ENCODE measurements around the gene VPS37B.

Gene VPS37B

DNA sequence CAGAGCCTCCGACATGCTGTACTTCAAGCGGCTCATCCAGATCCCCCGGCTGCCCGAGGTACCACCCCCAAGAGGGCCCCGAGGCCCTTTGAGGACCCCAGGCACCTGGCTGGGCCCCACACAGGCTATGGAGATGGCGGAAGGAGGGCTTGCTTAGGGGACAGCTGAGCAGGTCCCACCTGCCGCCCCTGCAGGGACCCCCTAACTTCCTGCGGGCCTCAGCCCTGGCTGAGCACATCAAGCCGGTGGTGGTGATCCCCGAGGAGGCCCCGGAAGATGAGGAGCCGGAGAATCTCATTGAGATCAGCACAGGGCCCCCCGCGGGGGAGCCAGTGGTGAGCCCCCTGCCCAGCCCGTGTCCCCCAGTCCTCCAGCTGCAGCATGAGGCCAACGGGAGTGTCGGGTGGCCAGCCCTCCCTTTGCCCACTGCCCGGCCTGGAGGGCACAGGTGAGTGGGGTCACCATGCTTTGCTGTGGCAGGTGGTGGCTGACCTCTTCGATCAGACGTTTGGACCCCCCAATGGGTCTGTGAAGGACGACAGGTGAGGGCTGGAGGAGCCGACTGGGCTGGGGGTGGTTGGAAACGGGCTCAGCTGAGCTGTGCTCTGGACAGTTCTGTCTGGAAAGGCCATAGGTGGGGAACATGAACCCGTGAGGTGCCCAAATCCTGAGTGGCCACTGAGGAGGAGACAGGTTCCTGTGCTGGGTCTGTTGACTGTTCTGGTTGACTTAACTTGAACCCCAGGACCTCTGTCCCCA is 40.7 kb downstream of the VPS37B start:
- TF ChIP-seq POLR2AphosphoS5 (IDR thresholded peaks at IDR 0.05; ENCODE audit: low read depth) (no peak), GABPA (IDR thresholded peaks at IDR 0.05; ENCODE audit: low read depth) (no peak), SPI1 (IDR thresholded peaks at IDR 0.05; ENCODE audit: borderline replicate concordance, low read depth) (no peak), REST (IDR thresholded peaks at IDR 0.05; ENCODE audit: insufficient replicate concordance, low read depth) (no peak), CTCF (IDR thresholded peaks at IDR 0.05; ENCODE audit: insufficient read depth, low read length) (no peak)
- H3K27me3 ChIP-seq (ENCODE audit: insufficient read depth, poor library complexity, severe bottlenecking): no peaks in the 10 kb centered on the region
- H3K27ac ChIP-seq (replicated peaks): no peak overlapping the region

GRCh38 chr12:122854554-122854953 is 41.4 kb downstream of the VPS37B start:
- no peak for TF ChIP-seq POLR2AphosphoS5 (IDR thresholded peaks at IDR 0.05; ENCODE audit: low read depth)
- no peak for TF ChIP-seq CTCF (IDR thresholded peaks at IDR 0.05; ENCODE audit: insufficient read depth, low read length)
- TF ChIP-seq REST (IDR thresholded peaks at IDR 0.05; ENCODE audit: insufficient replicate concordance, low read depth): no peak
- no peak for TF ChIP-seq SPI1 (IDR thresholded peaks at IDR 0.05; ENCODE audit: borderline replicate concordance, low read depth)
- H3K27ac ChIP-seq (replicated peaks): no peak overlapping the region
- H3K27me3 ChIP-seq (ENCODE audit: insufficient read depth, poor library complexity, severe bottlenecking): no peaks in the 10 kb centered on the region
- no peak overlapping the region for H3K4me3 ChIP-seq (replicated peaks; ENCODE audit: insufficient read depth, low read length)
- no peak for DNase-seq (ENCODE audit: low read depth in 1 of 2, low spot score in 1 of 2)

More for the DNA sequence above, 40.7 kb downstream of the VPS37B start:
- H3K4me3 ChIP-seq (replicated peaks; ENCODE audit: insufficient read depth, low read length): no peak overlapping the region
- no peak for DNase-seq (ENCODE audit: low read depth in 1 of 2, low spot score in 1 of 2)

GRCh38 chr12:122853582-122854245 is 42.2 kb downstream of the VPS37B start:
- no peak overlapping the region for H3K27ac ChIP-seq (replicated peaks)
- no peak for DNase-seq (ENCODE audit: low read depth in 1 of 2, low spot score in 1 of 2)
- H3K27me3 ChIP-seq (ENCODE audit: insufficient read depth, poor library complexity, severe bottlenecking): no peaks in the 10 kb centered on the region
- H3K4me3 ChIP-seq (replicated peaks; ENCODE audit: insufficient read depth, low read length): no peak overlapping the region
- TF ChIP-seq GABPA (IDR thresholded peaks at IDR 0.05; ENCODE audit: low read depth) (no peak), SPI1 (IDR thresholded peaks at IDR 0.05; ENCODE audit: borderline replicate concordance, low read depth) (no peak), REST (IDR thresholded peaks at IDR 0.05; ENCODE audit: insufficient replicate concordance, low read depth) (no peak), POLR2AphosphoS5 (IDR thresholded peaks at IDR 0.05; ENCODE audit: low read depth) (no peak), CTCF (IDR thresholded peaks at IDR 0.05; ENCODE audit: insufficient read depth, low read length) (no peak)
